Esophagus muscularis mucosa (tissue), 3 donors: ENCODE measurements around the gene PROX2.

Source experiments
- CTCF ChIP-seq, 3 experiments: fragments of 200-600 bp in 2 of 3; fragments of 450-650 bp in 1 of 3; sonication (generic) in 2 of 3; IDR thresholded peaks; one replicate each; pipeline ENCODE4 v1.5.1; 2017 to 2019; ENCODE audit warnings: antibody characterized with exemption in 3 of 3, mild to moderate bottlenecking in 2 of 3, moderate library complexity in 1 of 3
- POLR2A ChIP-seq: fragments of 450-650 bp; IDR thresholded peaks from one replicate; pipeline ENCODE4 v1.6.1; 2017; ENCODE audit warnings: antibody characterized with exemption, moderate library complexity, mild to moderate bottlenecking, low read depth
- POLR2AphosphoS5 ChIP-seq, 2 donors: sonication (generic); formaldehyde crosslinking; IDR thresholded peaks; one replicate each; pipeline ENCODE4 v1.6.1; 2017; ENCODE audit warnings: antibody characterized with exemption in 2 of 2

- TF ChIP-seq CTCF (IDR thresholded peaks at IDR 0.05) (no peak), POLR2AphosphoS5 (IDR thresholded peaks at IDR 0.05) (no peak), POLR2A (no peak)
Observed at GRCh38 chr14:74896400-74896799, 20.5 kb upstream of the PROX2 start.
